HepG2 (cell line): ENCODE data around the gene EGFR.

Experiments used
- GABPA ChIP-seq, 2 experiments: IDR thresholded peaks; 2 replicates each; pipeline ENCODE4 v1.6.1; 2011 to 2016; ENCODE audit warnings: low read depth in 2 of 2, low read length in 1 of 2, missing biosample characterization in 1 of 2, missing genetic modification characterization in 1 of 2
- HDAC6 ChIP-seq: fragments of 200-600 bp; sonication (generic); IDR thresholded peaks from 2 replicates; pipeline ENCODE4 v1.7.0; 2017; ENCODE audit warnings: mild to moderate bottlenecking, antibody characterized with exemption, low read length, low read depth
- KAT2B ChIP-seq: fragments of 150-350 bp; IDR thresholded peaks from 2 replicates; pipeline ENCODE4 v1.6.1; 2014; ENCODE audit warnings: low read depth, low read length, borderline replicate concordance
- MEIS1 ChIP-seq: sonication (generic); formaldehyde crosslinking; IDR thresholded peaks from 2 replicates; pipeline ENCODE4 v1.9.0; 2021; ENCODE audit warnings: mild to moderate bottlenecking, missing genetic modification reagents, moderate library complexity, borderline replicate concordance
- ZNF331 ChIP-seq: sonication (generic); formaldehyde crosslinking; IDR thresholded peaks from 2 replicates; pipeline ENCODE4 v1.4.0; 2020; ENCODE audit warnings: missing genetic modification reagents

DNA sequence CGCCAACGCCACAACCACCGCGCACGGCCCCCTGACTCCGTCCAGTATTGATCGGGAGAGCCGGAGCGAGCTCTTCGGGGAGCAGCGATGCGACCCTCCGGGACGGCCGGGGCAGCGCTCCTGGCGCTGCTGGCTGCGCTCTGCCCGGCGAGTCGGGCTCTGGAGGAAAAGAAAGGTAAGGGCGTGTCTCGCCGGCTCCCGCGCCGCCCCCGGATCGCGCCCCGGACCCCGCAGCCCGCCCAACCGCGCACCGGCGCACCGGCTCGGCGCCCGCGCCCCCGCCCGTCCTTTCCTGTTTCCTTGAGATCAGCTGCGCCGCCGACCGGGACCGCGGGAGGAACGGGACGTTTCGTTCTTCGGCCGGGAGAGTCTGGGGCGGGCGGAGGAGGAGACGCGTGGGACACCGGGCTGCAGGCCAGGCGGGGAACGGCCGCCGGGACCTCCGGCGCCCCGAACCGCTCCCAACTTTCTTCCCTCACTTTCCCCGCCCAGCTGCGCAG is 424 bp downstream of the EGFR start:
- TF ChIP-seq MEIS1 (CRISPR knock-in tag) (no peak), HDAC6 (no peak), GABPA (IDR thresholded peaks at IDR 0.05; ENCODE audit: low read depth, low read length) (no peak), GABPA (CRISPR knock-in tag; IDR thresholded peaks at IDR 0.05; ENCODE audit: low read depth) (no peak), ZNF331 (no peak), KAT2B (no peak)
